ENCODE data around the gene CSHL1. TPM values are rescaled to one million over a fixed set of nuclear protein-coding genes. Genes with fewer than 3 reads are reported as not detected.
"Not testable (repeated sequence)": the region's sequence is repeated elsewhere in the genome, so short reads cannot be mapped to it uniquely, and the experiment has no call there.

Gene CSHL1
- total and polyA plus RNA-seq, 2 donors (not counting 1 experiment from before 2014, with no cell fraction given), result not detected

DNA sequence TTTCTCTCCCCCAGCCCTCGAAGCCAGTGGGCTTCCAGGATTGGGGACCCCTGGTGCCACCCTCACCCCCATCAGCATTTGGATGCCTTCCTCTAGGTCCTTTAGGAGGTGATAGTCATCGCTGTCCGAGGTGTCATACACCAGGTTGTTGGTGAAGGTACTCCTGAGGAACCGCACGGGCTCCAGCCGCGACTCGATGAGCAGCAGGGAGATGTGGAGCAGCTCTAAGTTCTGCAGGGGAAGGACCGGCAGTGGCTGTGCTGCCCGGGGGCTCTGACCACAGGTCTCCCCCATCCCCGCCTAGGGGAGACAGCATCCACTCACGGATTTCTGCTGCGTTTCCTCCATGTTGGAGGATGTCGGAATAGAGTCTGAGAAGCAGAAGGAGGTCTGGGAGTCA, 962 bp downstream of the CSHL1 start:
- POLR2A ChIA-PET, result interaction anchor here (2.9 kb wide), 1 partner anchor 36 kb away, joined by 12 read pairs; no protein-coding TSS in a partner anchor
- H3K27ac Mint-ChIP-seq, result no peak overlapping the region
- peaks cover 27% of the 10 kb centered on the region for H3K4me1 Mint-ChIP-seq
- no peaks in the 10 kb centered on the region for H3K36me3 ChIP-seq (replicated peaks in 1 of 2; ENCODE audit: control extremely low read depth in 1 of 2, control insufficient read depth in 1 of 2, extremely low read depth in 1 of 2, insufficient read depth in 2 of 2, low read length in 1 of 2)
- H3K4me3 ChIP-seq (ENCODE audit: control extremely low read depth in 1 of 5, extremely low read depth in 1 of 5, insufficient read depth in 1 of 5, low read depth in 2 of 5, low read length in 4 of 5), result no peak overlapping the region
- no peak overlapping the region for H3K4me3 Mint-ChIP-seq
- no peak overlapping the region for H3K4me2 ChIP-seq (replicated peaks; ENCODE audit: low read depth, low read length, poor library complexity, severe bottlenecking)
- intact Hi-C loops (cut with micrococcal nuclease), result no loop called here
- TF ChIP-seq CTCF (IDR thresholded peaks at IDR 0.05) (no peak), EZH2 (IDR thresholded peaks at IDR 0.05; ENCODE audit: borderline replicate concordance, insufficient read depth, low read depth, low read length, poor library complexity, severe bottlenecking) (no peak)
- H3K9me3 Mint-ChIP-seq (ENCODE audit: insufficient read depth), result no peaks in the 10 kb centered on the region
- ATAC-seq (ENCODE audit: low read depth), result no peak
- 92% methylated on average over 12 of the region's 14 CpGs for WGBS (ENCODE audit: insufficient coverage)
- no peak overlapping the region for H3K27ac ChIP-seq (ENCODE audit: low read length in 2 of 2)
- no peak for DNase-seq
- peaks cover 11 to 25% of the 10 kb centered on the region in 2 donors for H3K4me1 ChIP-seq (ENCODE audit: control insufficient read depth in 2 of 2, insufficient read depth in 2 of 2, low read length in 2 of 2)
- no peaks in the 10 kb centered on the region for H3K79me2 ChIP-seq (ENCODE audit: control insufficient read depth, insufficient read depth, low read length)
- no peak overlapping the region for H3K9ac ChIP-seq (ENCODE audit: low read length)
- H3K27me3 Mint-ChIP-seq, result peaks cover 8% of the 10 kb centered on the region
- H3K9me3 ChIP-seq (ENCODE audit: control extremely low read depth in 1 of 3, control insufficient read depth in 2 of 3, insufficient read depth in 1 of 3, low read length in 2 of 3), result no peaks in the 10 kb centered on the region
- H4K20me1 ChIP-seq (ENCODE audit: control insufficient read depth, insufficient read depth, low read length, poor library complexity, severe bottlenecking), result no peaks in the 10 kb centered on the region
- H2AFZ ChIP-seq (ENCODE audit: insufficient read depth, low read depth, low read length, poor library complexity, severe bottlenecking), result no peak overlapping the region
- peaks cover 0 to 5% (median 0%) of the 10 kb centered on the region in 4 experiments for H3K27me3 ChIP-seq (replicated peaks in 1 of 4; ENCODE audit: control extremely low read depth in 1 of 4, control insufficient read depth in 3 of 4, insufficient read depth in 4 of 4, low read length in 3 of 4)
- CTCF ChIA-PET, result interaction anchor here (1.0 to 26.0 kb wide), 14 partner anchors 10 to 509 kb away, joined by 3 to 834 read pairs (median 18); partner anchors contain the start of genes CD79B, ERN1, GH1 and ICAM2

DNA sequence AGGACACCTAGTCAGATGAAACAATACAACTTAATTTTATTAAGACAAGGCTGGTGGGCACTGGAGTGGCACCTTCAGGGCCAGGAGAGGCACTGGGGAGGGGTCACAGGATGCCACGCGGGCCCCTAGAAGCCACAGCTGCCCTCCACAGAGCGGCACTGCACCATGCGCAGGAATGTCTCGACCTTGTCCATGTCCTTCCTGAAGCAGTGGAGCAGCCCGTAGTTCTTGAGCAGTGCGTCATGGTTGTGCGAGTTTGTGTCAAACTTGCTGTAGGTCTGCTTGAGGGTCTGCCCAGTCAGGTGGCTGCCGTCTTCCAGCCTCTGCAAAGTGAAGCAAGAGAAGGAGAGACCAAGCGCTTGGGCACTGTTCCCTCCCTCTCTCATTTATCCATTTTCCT, 1.5 kb downstream of the CSHL1 start:
- POLR2A ChIA-PET; H3K4me3 Mint-ChIP-seq; H3K4me2 ChIP-seq (replicated peaks; ENCODE audit: low read depth, low read length, poor library complexity, severe bottlenecking); H3K27me3 ChIP-seq (replicated peaks in 1 of 4; ENCODE audit: control extremely low read depth in 1 of 4, control insufficient read depth in 3 of 4, insufficient read depth in 4 of 4, low read length in 3 of 4); H3K9ac ChIP-seq (ENCODE audit: low read length); H3K9me3 ChIP-seq (ENCODE audit: control extremely low read depth in 1 of 3, control insufficient read depth in 2 of 3, insufficient read depth in 1 of 3, low read length in 2 of 3); H4K20me1 ChIP-seq (ENCODE audit: control insufficient read depth, insufficient read depth, low read length, poor library complexity, severe bottlenecking); ATAC-seq (ENCODE audit: low read depth); DNase-seq; H3K27ac ChIP-seq (ENCODE audit: low read length in 2 of 2); H2AFZ ChIP-seq (ENCODE audit: insufficient read depth, low read depth, low read length, poor library complexity, severe bottlenecking); H3K9me3 Mint-ChIP-seq (ENCODE audit: insufficient read depth); H3K27me3 Mint-ChIP-seq; H3K4me3 ChIP-seq (ENCODE audit: control extremely low read depth in 1 of 5, extremely low read depth in 1 of 5, insufficient read depth in 1 of 5, low read depth in 2 of 5, low read length in 4 of 5); H3K36me3 ChIP-seq (replicated peaks in 1 of 2; ENCODE audit: control extremely low read depth in 1 of 2, control insufficient read depth in 1 of 2, extremely low read depth in 1 of 2, insufficient read depth in 2 of 2, low read length in 1 of 2); H3K27ac Mint-ChIP-seq; H3K79me2 ChIP-seq (ENCODE audit: control insufficient read depth, insufficient read depth, low read length): not testable (repeated sequence)
- intact Hi-C loops (cut with micrococcal nuclease), result loop anchor here (10.0 kb wide), 1 partner anchor 375 kb away; no protein-coding TSS in a partner anchor
- peaks cover 9 to 22% of the 10 kb centered on the region in 2 donors for H3K4me1 ChIP-seq (ENCODE audit: control insufficient read depth in 2 of 2, insufficient read depth in 2 of 2, low read length in 2 of 2)
- 100% methylated on average over 5 of the region's 10 CpGs for WGBS (ENCODE audit: insufficient coverage)
- H3K4me1 Mint-ChIP-seq, result peaks cover 24% of the 10 kb centered on the region
- CTCF ChIA-PET, result interaction anchor here (1.6 to 13.3 kb wide), 4 partner anchors 10 to 222 kb away, joined by 4 to 504 read pairs (median 140); partner anchors contain the start of genes ERN1 and GH1
